NCI-H1436 (cell line): Measurements from ENCODE around the gene ITFG2.
A peak's percentile ranks its signal among the peaks of the same experiment; 100 is the strongest.
"Not testable (repeated sequence)": the region's sequence is repeated elsewhere in the genome, so short reads cannot be mapped to it uniquely, and the experiment has no call there.

Experiments
- DNase-seq: peaks from one replicate; lab custom pipeline; 2025; lab: John Stamatoyannopoulos, UW

Gene ITFG2

DNA sequence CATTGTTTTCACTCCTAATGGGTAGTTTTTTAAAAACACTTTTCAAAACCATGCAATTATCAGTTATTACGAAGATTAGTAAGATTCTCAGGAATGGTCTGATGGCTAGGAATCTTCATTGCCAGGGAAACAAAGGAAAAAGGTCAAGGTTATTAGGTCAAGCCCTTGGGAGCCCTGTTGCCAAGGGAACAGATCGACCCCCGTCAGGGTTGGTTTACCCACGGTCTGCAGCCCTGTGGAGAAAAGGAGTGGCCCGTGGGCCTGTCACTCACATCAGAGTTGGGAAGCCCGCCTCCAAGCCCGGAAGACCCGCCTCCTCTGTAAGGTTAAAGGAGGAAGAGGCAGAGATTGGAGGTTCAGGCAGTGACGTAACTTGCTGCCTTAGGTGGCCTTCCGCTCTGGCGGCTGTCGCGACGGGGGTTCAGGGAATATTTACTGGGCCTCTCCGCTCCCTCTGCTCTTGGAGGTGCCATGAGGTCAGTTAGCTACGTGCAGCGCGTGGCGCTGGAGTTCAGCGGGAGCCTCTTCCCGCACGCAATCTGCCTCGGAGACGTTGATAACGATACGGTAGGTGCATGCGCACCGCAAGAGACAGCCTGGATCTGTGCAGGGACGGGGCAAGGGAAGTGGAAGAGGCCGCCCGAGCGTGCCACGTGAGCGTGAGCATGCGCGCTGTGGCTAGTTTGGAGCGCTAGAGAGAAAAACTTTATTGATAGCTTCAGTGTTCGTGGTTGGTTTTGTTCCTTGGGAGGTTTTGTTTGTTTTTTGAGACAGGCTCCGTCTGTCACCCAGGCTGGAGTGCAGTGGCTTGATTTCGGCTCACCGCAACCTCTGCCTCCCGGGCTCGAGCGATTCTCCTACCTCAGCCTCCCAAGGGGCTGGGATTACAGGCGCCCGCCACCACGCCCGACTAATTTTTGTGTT, at the start of gene ITFG2:
TSS of gene ITFG2 (plus strand) at position 379 of the 924 bp plus-strand sequence. CDS start at position 472, 93 bp downstream.
- peak; percentile 98 for DNase-seq

- no peak for DNase-seq
Measured at GRCh38 chr12:2764398-2764797, 48.1 kb upstream of the ITFG2 start.

GRCh38 chr12:2765052-2765451, 47.4 kb upstream of the ITFG2 start:
- DNase-seq = no peak

GRCh38 chr12:2765608-2766007, 46.9 kb upstream of the ITFG2 start:
- no peak for DNase-seq

DNA sequence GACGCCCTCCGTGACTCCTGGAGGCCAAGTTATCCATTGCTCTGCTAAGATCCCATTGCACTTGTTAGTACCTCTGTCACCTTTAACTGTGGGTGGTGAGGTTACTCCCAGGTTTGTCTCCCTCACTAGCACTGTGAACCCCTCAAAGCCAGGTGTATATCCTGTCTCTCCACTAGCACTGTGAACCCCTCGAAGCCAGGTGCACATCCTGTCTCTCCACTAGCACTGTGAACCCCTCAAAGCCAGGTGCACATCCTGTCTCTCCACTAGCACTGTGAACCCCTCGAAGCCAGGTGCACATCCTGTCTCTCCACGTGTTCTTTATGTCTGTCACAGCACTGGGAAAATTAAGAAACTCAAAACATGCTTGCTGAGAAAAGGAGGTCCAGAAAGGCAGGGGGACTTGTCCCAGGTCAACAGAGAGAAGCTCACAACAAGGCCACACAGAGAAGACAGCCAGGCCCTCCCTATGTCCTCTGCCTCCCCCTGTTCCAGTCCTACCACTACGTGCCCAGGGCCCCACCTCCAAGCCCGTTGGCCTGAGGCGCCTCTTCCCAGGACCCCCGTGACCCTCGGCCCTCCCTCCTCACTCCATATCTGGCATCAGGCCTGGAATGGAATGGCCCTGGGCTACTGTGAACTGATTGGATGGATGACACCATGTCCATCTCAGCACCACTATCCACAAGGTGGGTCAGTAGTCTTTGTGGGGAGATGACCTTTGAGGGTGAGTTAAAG, 44.1 kb upstream of the ITFG2 start:
- no peak for DNase-seq

- DNase-seq = no peak
Measured at GRCh38 chr12:2769866-2770533, 42.5 kb upstream of the ITFG2 start.

- not testable (repeated sequence) for DNase-seq
Measured at GRCh38 chr12:2770544-2770943, 41.9 kb upstream of the ITFG2 start.

DNA sequence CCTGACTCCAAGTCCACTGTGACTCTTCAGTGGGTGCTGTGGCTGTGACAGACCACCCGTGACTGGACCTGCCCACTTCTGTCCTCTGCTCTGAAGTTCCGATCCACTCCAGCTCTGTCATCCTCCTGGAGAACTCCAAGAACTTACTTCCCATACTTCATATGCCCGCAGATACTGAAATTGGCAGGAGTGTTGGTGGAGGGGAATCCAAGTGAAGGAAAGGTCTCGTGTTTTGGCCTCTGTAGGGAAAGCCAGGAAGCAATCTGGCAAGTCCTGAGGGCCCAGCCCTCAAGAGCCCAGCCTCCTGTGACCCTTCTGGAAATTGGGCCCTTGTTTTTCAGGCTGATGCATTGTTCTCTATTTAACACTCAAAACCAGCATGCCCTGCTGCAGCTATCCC, 40.1 kb upstream of the ITFG2 start:
- DNase-seq = no peak

DNA sequence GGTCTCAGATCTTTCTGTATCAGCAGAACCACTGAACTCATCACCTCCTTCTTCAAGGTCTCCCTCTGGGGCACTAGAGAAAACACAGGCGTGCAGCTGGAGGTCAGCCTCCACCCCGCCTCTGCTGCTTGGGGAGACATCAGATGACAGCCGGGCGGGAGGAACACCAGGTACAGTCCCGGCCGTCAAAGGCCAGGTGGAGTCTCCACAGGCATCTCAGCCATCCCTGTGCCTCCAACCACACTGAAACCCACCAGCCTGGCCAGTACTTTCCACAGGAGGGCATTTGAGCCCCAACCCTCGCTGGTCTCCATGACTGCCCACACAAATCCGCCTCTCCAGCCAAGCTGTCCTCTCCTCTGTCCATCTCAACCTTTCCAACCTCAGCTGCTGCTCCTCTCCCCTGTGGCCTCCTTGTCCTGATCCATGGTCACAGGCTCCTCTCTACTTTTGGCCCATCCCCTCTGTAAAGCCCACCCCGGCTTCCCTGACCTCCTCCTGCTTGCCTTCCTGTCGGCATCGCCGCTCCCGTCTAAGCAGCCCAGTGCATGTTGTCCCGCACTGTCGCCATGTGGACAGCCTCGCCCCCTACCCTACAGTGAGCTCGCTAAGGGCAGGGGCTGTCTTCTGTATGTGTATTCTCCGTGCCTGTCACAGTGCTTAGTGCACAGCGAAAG, 39.1 kb upstream of the ITFG2 start:
- no peak for DNase-seq

DNA sequence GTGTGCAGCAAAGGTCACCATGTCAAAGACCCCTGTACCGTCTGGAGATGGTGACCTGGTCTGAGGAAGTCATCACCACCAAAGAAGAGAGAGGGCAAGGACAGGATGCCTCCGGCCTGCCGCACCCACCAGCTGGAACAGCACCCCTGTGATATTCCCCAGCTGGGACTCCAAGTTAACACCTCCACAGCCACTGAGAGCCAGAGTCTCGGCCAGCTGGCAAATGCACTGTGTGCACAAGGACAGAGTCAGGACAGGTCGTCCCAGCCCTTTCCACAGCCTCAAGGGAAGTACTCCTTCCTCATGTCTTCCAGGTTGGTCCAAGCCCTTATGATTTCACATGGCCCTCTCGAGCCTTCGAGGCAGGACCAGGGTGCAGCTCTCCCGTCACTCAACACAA, 37.0 kb upstream of the ITFG2 start:
- DNase-seq = no peak

- DNase-seq = no peak
Measured at GRCh38 chr12:2776129-2776806, 36.2 kb upstream of the ITFG2 start.

- no peak for DNase-seq
Measured at GRCh38 chr12:2779281-2779680, 33.2 kb upstream of the ITFG2 start.

GRCh38 chr12:2783936-2784600, 28.4 kb upstream of the ITFG2 start:
- peak; percentile 57 for DNase-seq

DNA sequence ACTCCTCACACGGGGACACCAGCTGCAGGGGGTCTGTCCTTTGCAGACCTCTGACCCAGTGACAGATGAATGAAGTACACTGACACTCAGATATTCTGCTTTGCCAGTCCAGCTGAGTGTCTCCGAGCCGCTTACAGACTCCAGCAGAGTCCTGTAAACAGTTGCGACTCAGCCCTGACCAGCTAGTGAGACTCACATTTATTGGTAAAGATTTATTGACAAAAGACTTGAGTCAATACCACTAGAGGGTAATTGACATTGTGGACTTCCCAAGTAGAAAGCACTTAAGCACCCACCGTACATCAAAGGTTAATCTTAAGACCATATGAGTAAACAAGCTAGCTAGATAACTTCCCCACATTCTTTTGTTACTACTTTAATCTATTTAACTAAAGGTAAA, 27.5 kb upstream of the ITFG2 start:
- no peak for DNase-seq

DNA sequence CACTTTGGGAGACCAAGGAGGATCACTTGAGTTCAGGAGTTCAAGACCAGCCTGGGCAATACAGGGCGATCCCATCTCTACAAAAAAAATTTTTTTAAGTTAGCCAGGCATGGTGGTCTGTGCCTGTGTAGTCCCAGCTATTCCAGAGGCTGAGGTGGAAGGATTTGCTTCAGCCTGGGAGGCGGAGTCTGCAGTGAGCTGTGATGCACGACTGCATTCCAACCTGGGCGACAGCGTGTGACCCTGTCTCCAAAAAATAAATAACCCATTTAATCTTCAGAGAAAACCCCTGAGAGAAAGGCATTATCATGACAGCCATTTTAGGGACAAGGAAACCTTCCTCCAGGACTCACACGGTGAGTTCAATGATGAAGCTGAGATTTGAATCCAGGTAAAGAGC, 21.4 kb upstream of the ITFG2 start:
- no peak for DNase-seq

DNA sequence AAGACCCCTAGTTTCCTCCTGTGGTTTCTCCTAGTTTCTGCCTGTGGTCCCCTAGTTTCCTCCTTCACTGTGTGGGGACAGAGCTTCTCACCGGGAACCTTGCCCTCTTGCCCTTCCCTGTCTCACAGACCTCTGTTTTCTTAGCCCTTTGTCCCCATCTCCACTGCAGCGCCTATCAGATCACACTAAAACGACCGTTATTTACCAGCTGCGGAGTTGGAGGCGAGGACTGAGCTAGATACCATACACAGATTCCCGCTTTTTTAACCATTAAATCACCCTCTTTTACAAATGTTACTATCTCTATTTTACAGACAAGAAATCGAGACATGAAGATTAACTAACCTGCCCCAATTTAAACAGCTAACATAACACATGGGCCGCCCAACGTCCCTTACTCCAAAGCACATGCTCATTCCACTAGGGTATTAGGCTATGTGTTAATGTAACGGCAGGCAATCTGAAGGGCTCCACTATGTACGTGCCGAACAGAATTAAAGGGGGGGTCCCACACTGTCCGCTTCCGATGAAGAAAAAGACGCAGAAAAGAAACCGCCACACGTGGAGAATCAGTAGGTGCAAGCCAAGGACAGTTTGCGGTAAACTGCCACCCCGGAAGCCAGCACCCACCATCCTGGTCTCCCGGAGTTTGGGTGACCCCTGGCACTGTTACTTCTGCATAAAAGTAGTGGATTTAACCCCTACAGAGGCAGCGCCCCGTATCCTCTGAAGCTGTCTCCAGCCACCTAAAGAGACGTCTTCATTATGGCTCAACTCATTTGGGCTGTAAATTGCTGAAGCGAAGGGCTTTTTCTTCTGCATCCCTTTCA, 19.6 kb upstream of the ITFG2 start:
- no peak for DNase-seq

DNA sequence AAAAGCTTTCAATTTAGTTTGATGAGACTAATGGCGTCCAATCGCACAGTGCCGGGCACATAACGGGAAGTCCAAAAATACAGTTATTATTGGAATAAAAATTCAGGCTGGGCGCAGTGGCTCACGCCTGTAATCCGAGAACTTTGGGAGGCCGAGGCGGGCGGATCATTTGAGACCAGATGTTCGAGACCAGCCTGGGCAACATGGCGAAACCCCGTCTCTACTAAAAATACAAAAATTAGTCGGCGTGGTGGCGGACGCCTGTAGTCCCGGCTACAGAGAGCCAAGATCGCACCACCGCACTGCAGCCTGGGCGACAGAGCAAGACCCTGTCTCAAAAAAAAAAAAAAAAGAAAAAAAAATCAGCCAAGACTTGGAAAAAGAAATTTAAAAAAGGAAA, 18.9 kb upstream of the ITFG2 start:
- no peak for DNase-seq

DNA sequence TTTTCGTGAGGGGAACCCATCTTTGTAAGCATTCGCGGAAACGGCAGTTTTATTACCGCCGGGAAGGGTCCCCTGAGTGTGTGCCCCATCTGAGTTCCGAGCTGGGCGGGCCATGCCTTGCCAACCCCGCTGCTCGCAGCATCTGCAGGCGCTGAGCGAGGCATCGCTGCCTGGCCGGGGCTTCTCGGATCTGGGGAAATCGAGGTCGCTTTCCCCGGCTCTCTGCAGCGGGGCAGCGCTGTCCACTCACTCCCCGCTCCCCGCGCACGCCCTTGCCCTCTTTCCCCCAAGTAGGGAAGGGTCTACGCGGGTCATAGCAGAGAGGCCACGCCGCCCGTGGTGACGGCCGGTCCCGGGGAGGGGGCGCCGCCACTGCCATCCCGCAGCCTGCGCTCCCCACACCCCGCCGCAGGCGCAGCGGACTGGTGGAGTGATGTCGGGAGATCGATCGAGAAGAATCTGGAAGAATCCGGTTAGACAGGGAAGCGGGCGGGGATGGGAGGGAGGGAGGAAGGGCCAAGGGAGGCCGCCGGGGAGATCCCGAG, 18.2 kb upstream of the ITFG2 start:
- no peak for DNase-seq

GRCh38 chr12:2794736-2795289, 17.7 kb upstream of the ITFG2 start, which contains the start of gene FKBP4:
FKBP4 (plus strand) TSS chr12:2794970; CDS start chr12:2795140, 170 bp downstream.
- peak; percentile 78 for DNase-seq
